Stimulated activated CD4-positive, alpha-beta T cell treated with anti-CD3 and anti-CD28 coated beads, Interleukin-1b, Interleukin-23, amount 100 ng/mL, for 1 hour (primary cell): Measurements from ENCODE around the gene KSR1.

Experiments
- DNase-seq, 2 donors: peaks; one replicate each; pipeline ENCODE4 v3.0.0-alpha.2; 2020; ENCODE audit warnings: low read depth in 2 of 2

The KSR1 gene

DNA sequence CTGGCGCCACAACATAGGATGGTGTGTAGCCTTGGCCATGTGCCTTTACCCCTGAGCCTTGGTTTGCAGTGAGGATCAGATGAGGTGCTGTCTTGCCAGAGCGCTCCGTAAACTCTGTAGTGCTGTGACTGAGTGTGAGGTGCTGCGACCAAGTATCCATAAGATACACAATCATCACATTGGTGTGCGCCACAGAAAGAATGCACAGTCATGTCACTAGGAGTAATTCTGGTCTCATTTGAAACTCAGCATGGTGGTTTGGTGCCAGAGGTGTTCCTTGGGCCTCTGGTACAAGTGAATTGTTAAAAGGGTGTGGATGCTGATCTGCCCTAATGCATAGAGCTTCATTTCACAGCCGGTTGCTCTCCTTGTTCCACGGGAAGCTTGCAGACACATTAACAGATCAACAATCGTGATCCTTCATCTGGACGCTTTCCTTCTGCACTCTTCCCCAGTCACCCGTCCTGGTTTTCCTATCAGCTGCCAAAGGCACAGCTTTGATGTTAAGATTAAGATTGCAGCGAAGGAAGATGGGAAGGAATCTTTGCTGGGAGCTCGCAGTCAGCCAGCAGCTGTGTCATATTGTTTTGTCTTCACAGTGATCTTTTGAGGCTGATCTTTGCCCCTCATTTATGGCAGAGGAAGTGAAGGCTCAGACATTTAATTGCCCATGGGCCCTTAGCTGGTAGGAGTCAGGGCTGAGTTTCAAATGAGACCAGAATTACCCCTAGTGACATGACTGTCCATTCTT lies 79.1 kb downstream of the KSR1 start:
- no peak for DNase-seq

DNA sequence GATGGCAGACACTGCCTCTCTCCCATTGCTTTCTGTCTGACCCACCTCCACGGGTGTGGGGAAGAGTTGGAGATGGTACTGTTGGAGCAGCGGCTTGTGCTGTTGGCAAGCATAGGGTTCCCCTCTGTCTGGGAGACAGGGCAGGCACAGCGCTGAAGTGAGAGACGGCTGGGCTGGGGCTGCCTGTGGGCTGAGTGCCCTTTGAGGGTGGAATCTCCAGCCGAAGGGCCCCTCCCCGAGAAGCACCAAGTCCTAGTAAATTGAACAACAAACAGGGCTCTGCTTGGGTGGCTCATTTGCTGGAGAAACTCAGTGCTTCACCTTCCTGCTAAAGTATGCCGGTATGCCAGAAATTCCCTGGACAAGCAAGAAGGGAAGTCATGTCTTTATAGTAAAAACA lies 79.7 kb downstream of the KSR1 start:
- DNase-seq, result no peak

DNA sequence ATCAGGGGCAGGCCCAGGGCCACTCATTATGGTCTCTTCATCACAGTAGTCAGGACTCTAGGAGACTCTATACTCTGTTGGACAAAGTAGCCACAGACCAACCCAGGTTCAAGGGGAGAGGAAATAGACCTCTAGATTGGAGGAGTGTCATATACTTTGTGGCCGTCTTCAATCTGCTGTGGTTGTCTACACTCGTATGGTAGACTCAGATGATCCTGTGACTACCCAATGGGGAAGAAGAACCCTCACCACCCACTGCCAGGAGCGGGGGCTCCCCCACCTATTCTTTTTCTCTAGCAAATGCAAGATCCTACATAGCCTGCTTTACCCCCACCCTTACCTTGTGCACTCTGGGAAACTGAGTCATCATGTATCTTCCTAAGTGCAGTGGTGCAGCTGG lies 80.5 kb downstream of the KSR1 start:
- DNase-seq, result no peak

DNA sequence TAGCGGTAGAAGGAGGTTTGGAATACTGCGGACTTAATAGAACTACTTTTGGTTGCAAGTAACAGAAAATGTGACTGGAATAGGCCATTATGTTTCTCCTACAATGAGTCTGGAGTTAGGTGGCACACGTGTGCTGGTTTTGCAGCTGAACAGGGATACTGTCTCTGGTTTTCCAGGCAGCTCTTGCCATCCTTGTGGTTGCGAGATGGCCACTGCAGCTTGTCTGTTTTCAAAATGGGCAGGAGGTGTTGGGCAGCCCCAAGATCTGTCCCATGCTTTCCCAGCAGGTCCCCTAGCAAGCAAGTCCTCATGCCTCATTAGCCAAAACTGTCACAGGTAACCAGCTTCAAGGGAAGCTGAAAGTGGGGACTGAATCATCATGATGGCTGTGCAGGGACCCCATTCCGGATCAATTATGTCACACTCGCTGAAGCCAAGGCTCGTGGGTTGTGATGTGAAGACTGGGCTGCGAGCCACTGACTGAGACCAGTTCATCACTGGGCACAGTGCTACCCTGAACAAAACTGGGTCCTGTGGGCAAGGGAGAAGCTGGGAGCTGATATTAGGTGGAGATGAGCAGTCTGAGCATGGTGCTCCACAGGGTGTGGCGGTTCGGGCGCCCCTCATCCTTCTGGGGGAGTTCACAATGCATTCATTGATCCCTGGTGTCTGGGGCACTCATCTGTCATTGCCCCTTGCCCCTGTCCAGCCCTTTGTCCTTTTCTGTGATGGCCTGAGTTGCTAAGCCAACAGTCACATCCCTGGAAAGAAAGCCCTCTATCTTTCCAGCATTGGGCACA lies 82.1 kb downstream of the KSR1 start:
- DNase-seq, result no peak

DNA sequence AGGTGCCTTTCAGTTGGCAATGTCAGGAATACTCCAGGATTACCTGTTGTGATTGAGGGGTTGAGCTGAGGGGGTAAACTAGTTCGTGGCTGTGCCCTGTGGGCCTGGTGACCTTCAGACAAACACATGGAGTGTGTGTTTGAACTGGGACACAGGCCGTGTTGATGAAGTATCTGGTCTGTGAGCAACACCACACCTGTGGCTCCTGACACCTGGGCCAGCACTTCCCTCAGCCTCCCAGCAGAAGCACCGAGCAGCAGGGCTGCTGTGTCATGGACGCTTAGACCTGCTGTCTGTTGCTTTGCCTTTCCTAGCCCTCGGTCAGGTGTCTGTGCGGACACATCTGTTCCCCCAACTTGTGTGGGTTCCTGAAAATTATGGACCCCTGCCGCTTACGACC lies 82.9 kb downstream of the KSR1 start:
- no peak for DNase-seq

DNA sequence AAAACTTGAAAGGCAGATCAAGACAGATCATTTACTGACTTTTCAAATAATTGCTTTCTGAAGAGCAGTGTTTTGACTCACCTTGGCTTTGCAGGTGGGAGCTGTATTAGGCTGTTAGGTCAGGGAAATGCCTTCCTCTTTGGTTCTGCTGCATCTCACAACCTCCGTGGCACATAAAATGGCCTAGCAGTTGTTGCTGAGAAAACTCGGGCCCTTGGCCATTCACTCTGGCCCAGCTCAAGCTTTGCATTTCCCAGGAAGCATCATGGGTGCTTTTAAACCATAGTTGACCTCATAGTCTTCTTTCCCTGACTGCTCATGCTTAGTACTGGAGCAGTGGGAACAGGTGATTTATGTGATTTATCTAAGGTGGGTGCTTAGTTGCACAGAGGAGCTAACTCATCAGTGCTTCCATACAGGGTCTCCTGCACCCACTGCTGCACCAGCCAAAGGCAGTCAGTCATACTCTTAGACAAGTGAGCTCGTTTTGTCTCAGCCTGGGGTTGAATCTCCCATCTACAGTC lies 83.6 kb downstream of the KSR1 start:
- no peak for DNase-seq

DNA sequence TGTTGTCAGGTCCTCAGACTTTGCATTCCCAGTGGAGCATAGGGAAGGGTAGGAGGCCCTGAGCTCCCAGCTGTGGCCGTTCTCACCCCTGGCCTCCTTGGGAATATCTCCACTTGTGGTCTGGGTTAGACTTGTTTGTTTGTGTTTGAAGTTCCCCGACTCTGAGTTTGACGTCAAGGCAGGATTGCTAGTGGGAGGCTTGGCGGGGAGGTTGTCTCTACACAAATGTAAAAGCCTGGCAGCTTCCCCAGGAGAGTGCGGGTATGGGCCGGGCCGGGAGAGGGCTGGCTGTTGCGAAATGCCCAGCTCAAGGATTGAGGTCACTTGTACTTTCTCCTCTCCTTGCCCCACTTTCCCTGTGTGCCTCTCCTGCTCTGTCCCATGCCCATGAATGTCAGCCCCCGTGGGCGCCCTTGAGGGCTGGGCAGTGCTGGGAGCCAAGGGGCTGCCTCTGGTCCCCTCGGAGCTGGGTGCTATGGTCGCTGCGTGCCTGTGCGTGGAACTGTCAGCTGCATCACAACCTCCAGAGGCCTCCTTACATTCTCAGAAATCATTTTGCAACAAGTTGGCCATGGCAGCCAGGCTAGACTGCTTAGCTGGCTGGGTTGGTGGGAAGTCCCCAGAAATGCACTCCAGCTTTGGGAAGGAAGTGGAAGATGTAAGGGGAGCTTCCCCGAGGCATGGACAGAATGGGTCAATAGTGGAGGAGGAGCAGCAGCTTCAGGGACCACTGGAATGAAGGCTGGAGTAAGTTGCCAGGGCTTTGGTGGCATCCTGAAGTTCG lies 84.3 kb downstream of the KSR1 start:
- DNase-seq, result no peak

DNA sequence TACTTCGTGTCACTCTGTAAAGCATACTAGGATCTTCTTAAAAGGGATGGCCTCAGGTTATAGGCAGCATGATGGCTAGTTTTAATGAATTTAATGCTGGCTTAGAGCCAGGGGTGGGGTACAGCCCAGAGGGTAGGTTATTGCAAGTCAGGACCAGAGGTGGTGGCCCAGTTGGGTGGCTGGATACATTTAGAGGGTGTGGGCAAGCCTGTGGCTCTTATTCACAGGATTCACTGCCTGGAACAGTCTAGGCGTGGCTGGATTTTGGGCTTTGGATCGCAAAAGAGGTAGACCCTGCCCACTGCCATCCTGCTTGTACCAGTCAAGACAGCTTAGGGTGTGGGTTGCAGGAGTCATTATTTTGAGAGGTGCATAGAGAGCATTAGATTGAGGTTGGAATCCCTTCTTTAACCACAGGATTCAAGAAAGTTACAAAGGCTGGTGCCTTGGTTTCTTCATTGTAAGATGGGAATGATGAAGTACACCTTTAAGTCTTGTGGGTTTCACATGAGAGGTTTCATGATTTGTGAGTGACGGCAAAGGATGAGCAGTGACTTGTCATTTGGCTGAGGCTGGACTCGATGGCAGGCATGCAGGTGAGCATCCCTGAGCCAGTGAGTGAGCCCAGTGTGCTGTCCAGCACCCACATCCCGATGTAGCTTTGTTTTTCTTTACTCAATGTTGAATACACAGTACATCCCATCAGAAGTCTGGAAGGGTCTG lies 85.2 kb downstream of the KSR1 start:
- DNase-seq, result no peak

DNA sequence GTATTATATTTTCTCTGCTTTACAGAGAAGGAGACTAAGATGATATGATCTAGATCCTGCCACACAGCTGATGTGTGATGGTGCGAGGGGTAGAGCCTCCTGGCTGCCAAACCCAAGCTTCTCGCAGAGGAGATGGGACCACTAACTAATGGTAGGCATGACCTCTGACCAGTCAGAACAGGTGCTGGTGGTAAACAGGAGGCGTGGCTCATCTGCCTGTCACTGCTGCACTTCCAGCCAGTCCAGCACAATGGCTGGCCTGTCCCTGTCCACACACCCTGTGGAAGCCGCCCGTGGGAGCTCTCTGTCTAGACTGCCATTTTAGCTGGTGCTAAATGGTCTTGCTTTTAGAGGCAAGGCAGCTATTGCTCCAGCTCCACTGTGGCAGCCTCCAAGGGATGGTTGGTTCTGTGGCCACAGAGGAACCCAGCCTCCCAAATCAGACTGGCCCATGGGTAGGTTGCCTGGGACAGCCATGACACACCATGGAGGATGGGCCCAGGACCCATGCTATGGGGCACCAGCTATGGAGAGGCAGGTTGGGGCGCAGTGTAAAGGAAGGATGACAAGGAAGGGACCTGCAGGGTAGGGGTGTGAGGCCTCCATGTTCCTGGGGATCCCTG lies 86.7 kb downstream of the KSR1 start:
- DNase-seq, result no peak

DNA sequence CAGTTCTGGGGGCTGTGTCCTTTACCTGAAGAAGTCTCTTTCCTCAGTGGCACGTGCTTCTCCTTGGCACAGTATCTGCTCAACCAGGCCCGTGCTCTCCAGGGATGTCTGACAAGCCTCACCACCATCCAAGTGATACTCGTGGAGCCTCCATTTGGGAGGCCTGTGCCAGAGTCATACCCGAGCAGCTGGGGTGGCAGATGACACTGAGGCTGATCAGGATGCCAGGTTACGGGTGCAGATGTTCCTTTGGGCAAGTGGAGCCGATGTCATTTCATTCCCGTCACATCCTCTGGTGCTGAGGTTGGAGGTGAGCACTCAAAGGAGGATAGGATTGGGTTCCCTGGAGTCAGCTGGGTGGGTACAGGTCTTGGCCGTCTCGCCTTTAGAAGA lies 87.2 kb downstream of the KSR1 start:
- no peak for DNase-seq

DNA sequence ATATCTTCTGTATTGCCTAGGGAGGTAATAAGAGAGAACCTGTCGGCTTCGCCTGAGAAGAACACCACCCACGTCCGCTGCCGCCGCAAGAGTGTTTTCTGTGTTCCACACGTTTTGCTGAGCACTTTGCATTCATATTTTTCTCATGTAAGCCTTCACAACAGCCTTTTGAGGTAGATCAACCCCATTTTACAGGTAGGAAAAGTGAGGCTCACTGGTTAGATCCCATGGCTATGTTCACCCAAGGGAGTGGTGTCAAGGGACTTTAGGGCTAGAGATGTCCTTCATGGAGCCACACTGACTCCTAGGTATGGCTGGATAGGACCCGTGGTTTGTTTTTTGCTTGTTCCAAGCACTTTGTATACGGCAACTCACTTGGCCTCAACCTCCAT lies 87.7 kb downstream of the KSR1 start:
- no peak for DNase-seq

DNA sequence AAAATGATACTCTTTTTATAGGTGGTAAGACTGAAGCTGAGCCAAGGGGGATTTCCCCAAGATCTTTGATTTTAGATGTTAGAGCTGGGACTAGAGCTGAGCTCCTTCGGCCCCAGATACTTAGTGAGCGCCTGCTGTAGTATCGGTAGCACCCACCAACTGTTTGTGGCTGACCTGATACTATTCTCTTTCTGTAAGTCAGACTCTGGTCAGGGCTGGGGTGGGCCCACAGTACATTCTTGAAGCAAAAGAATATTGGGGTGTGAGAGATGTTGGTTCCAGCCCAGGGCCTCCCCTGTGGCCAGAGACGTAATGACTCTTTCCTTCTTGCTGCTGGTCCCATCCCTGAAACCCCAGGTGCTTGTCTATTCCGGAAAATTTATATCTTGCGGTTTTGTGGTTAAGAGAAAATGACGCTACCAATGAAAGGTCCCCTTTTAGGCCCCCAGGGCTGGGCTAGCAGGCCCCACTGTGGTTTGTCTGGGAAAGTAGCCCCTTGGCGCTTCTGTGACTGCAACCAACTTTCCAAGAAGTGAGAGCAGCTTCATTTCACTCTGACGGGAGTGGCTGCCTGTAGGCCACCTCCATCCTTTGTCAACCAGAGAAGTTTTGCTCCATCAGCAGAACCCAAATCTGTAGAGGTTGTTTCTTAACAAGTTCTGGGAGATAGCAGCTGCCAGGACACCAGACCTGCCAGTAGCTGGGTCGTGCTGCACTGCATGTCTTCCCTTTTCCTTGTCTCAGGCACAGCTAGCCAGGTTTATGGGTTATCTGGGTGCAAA lies 88.3 kb downstream of the KSR1 start:
- DNase-seq, result peak in 1 of 2 donors; percentile 7

DNA sequence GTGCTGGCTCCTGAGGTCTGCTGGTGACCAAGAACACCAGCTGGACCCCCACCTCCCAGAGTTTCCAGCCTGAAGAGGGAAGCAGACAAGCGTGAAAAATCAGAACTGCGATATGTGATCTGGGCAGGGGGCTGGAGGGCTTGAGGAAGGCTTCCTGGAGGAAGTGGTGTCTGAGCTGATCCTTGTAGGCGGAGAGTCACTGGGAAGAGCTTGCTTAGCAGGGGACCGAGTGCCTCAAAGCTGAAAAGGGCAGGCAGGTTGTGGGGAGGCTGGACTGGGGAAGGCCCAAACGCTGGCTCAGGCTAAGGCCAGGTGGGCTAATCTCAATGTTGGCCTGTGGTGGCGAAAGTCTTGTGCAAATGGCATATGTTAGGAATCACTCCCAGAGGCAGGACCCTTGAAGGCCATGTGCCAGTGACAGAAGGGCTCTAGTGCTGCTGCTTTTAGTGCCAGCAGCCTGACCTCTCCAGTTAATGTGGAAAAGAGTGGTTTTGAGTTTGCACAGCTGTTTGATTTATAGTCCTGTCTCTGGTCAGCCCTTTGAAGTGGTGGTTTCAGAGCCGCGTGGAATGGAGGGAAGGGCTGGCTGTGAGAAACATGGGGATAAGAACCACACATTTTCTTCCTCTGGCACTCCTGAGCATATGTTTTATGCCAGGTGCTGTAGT lies 89.4 kb downstream of the KSR1 start:
- DNase-seq, result no peak

DNA sequence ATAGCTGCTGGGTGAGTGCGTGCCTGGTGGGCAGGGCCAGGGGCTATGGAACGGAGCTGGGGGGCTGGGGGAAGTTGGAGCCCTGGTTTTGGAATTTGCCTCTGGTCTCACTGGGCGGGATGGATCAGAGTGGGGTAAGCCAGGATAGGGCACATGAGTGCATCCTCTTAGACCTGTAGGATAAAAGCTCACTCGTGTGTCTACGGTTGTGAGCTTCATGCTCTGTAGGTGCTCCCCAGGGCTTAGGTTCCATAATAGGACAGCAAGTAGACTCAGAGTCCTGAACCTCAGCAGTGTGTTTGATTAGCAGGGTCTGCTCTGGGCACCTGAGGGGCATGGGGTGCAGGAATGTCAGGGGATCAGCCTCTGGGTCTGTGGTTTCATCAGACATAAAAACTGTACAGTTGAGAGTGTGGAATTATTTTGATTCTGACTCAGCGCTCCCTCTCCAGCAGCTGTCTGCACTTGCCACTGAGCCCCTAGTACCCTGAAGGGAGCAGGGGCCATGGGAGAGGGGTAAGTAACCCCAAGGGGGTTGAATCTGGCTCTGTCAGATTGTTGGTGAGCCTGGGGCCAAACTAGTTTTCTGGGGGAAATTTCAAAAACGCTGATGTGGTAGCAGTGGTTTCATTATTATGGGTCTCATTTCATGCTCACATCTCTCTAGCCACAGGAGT lies 90.5 kb downstream of the KSR1 start:
- DNase-seq, result no peak

DNA sequence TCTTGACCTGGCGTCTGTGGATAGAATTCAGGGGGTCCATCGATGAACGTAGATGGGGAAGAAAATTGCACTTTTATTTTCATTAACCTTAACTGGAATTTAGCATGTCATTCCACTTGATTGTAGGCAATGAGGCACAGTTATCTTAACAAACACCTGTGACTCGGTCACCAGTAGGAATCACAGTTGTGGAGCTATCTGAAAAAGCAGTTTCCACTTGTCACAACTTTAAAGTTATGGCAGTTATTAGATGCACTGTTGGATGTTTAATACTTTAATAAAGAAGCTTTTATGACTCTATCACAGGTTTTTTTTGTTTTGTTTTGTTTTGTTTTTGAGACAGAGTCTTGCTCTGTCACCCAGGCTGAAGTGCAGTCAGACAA lies 91.0 kb downstream of the KSR1 start:
- no peak for DNase-seq

DNA sequence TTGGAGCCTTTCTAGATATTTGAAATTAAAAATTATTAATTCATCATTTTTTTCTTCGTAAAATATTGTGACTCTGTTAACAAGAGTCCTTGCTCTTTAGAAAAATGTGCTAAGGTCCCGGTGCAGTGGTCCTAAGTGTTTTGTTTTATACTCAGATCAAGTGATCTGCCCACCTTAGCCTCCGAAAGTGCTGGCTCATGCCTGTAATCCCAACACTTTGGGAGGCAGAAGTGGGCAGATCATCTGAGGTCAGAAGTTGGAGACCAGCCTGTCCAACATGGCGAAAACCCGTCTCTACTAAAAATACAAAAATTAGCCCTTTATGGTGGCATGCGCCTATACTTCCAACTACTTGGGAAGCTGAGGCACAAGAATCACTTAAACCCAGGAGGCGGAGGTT lies 92.1 kb downstream of the KSR1 start:
- DNase-seq, result no peak

DNA sequence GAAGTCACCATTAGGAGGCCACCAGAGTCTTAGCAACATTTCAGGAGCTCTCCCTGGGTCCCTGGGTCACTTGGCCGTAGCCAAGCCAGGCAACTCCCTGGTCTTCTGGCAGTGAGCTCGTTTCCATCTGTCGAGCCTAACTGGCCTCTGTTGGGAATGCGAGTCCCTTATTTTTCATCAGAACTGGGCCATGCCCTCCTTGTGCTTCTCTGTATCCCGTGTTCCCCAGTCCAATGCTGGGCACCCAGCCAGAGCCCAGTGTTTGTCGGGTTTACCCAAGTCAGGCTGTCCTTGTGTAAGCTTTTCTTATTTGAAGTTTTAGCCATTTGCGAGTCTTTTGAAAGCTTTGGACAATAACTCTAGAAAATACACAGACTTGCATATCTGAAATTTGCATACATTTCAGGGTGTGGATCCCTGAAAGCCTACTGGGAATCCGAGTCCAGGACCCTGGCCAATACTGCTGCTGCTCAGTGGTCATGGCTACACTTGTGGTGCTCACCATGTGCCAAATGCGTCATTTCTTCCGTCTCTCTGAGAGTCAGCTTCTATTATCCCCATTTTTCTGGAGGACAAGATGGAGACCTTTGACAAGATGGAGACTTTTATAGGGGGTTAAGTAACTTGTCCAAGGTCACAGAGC lies 93.1 kb downstream of the KSR1 start:
- DNase-seq, result no peak

DNA sequence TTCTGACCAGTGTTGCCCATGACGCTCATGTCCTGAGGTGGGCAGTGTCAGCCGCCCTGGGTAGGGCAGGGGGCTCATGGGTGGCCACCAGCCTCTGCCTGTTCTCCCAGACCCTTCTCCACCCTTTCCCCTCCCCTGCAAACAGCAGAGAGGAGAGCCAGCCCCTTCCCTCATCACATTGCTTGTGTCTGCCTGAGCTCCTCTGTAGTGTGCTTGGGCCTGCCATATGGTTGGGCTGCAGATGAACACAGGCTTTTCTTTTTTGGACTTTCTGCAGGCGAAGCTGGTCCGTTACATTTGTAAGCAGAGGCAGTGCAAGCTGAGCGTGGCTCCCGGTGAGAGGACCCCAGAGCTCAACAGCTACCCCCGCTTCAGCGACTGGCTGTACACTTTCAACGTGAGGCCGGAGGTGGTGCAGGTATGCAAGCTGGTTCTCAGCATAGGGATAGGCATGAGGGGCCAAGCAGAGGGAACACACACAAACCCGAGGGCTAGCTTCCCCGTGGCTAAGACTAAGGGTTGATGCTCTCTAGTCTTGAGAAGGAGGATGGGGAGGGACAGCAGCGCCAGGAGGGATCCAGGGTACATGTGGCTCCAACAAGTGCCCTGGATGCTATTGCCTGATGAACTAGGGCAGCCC lies 94.2 kb downstream of the KSR1 start:
- no peak for DNase-seq
